ENCODE results near the gene SMIM10L1. TPM values are rescaled to one million over a fixed set of nuclear protein-coding genes. Genes with fewer than 3 reads are reported as not detected.
A peak's percentile ranks its signal among the peaks of the same experiment; 100 is the strongest.

The SMIM10L1 gene
- polyA plus RNA-seq, 3 donors, result 14.9 to 18.5 (median 17.9) TPM

GRCh38 chr12:11170810-11171144, 217 bp upstream of the SMIM10L1 start:
- no peak for DNase-seq (ENCODE audit: extremely low read depth in 1 of 11, low read depth in 9 of 11, low spot score in 4 of 11)

DNA sequence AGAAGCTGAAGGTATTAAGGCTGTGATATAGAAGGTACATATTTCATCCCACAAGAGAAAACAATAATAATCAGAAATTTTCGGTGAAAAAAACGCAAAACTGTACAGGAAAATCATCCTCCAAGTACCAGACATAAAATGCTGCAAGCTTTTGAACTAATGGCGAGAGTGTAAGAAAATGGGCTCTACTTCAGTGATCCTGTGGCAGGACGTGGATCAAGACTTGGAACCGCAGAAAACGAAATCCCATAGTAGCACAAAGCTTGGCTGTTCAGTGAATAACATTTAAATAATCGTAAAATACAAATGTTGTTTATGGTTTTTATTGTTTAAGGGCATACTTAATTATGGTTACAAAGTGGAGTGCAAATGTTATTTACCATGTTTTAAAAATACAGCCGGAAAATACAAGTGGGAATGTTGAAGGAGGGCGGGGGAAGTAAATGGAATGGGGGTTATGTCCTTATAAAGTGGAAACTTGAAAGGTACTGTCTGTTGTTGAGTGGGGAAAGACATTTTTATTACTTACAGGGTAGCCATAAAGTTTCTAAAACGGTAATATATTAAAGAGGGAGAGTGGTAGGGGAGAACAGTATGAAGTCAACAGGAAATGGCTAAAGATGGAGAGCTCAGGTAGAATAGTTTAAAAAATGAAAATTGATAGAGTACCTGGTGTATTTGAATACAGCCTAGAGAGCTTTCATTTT, 1.1 kb downstream of the SMIM10L1 start:
- peak; percentile 15 to 56 (median 26) for DNase-seq (ENCODE audit: extremely low read depth in 1 of 11, low read depth in 9 of 11, low spot score in 4 of 11)

DNA sequence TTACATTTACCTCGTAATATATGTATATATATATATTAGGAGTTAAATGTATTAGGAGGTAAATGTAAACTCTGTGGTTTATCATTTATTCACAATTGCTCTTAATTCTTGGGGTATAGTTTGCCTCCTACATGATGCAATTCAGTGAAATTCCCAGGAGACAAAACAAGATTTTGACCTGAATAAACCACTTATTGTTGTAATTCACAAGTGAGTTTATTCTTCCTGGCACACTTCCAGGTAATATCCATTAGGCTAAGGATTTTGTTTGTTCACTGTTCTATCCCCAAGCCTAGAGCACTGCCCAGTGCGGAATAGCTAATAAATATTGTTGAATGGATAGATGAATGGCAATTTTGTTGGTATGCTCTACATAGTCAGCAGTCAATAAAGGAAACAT, 3.0 kb downstream of the SMIM10L1 start:
- DNase-seq (ENCODE audit: extremely low read depth in 1 of 11, low read depth in 9 of 11, low spot score in 4 of 11), result no peak

- DNase-seq (ENCODE audit: extremely low read depth in 1 of 11, low read depth in 9 of 11, low spot score in 4 of 11), result no peak
These were observed 7.3 kb downstream of the SMIM10L1 start for GRCh38 chr12:11178250-11178649.

DNA sequence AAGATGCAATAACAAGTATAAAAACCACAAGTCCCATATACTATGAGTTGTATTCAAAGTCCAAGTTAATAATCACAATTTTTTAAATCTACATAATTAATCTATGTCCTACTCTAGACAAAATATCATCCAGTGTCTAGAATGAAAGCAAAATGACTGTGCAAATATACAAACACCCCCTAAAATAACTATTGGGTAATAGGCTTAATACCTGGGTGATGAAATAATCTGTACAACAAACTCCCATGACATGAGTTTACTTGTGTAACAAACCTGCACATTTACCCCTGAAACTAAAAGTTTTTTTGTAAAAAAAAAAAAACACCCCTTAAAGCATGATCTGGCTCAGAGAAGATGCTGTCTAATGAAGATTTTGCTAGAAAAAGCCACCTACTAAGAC, 11.5 kb downstream of the SMIM10L1 start:
- no peak for DNase-seq (ENCODE audit: extremely low read depth in 1 of 11, low read depth in 9 of 11, low spot score in 4 of 11)

DNA sequence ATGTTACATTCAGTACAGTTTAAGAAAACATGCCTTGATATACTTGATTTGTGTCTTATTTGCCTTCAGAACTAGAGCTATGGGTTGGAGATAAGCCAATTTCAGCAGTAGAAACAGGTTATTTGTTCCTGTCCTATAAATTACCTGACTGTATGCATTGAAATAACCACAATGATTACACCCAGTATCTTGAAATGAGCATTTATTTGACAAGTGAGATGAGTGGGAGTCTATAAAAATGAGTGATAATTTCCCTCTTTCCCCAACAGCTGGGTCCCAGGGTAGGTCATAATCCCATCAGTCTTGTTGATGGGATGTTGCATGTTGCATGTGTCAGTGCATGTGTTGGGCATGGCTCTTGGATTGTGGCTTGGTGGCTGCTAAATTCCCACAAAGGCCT, 12.0 kb downstream of the SMIM10L1 start:
- DNase-seq (ENCODE audit: extremely low read depth in 1 of 11, low read depth in 9 of 11, low spot score in 4 of 11), result no peak

DNA sequence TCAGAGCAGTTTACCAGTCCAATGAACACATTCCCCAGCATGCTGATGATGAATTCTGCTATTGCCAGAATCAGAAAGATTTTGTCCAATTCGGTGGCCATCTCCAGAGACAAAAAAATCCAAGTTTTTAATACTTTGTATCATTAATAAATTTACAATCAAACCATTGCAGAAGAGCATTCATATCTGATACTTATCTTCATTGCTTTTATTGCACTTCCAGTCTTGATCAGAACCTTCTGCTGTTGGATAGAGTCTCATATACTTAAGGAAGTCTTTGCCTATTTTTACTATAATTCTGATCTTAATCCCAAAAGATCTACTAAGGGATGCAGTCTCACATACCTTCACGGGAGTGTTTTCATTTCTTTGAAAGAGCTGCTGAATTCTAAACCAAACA, 15.8 kb downstream of the SMIM10L1 start, which contains the start of gene TAS2R42:
Gene TAS2R42, minus strand, starts transcription at position 101 of the 400 bp plus-strand sequence. Its CDS starts 0 bp downstream, at position 101.
- no peak for DNase-seq (ENCODE audit: extremely low read depth in 1 of 11, low read depth in 9 of 11, low spot score in 4 of 11)

DNA sequence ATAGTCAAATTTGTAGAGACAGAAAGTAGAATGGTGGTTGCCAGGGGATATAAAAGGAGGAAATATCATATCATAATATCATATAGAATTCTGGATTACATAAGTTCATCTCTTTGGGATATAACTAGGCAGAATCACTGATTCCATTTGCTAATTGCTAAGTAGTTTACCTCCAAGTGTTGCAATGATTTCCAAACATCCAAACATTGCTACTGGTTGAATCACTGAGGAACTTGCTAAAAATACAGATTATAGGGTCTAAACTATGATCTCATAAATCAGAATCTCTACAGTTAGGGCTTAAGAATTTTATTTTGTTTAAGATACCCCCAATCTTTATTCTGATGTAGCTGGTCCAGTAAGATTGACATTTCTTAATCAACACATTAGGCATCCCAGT, 31.8 kb downstream of the SMIM10L1 start:
- DNase-seq (ENCODE audit: extremely low read depth in 1 of 11, low read depth in 9 of 11, low spot score in 4 of 11), result no peak

DNA sequence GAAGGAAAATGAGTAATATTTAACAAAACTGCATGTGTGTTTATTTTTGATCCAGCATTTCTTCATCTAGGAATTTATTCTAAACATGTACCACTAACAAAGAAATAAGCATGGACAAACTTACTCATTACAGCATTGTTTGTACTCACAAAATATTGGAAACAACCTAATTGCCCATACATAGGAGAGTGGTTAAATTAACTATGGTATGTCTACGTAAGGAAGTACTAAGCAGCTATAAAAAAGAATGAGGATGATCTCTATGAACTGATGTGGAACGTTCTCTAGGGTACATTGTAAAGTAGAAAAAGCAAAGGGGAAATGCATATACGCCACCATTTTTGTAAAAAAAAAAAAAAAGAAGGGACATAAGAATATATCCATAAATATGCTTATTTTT, 33.2 kb downstream of the SMIM10L1 start:
- no peak for DNase-seq (ENCODE audit: extremely low read depth in 1 of 11, low read depth in 9 of 11, low spot score in 4 of 11)

DNA sequence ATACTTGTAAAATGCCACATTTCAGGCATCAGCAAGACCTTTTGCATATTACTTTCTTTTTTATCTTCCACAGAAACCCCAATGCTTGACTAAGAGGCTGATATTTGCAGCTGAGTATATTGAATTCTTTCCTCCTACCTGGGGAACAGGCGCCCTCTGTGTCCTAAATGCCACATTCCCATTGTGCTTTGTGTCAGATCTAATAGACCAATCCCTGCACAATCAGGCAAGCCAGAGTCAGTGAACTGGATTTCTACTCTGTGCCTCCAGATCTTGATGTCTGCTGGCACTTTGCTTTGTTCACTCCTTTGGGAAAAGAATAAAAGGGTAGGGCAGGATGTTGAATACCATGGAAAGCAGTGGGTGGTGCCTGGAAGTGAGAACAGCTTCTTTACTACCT, 38.1 kb downstream of the SMIM10L1 start:
- no peak for DNase-seq (ENCODE audit: extremely low read depth in 1 of 11, low read depth in 9 of 11, low spot score in 4 of 11)

Other genes with a start within 250 kb of the SMIM10L1 start
- under 1 TPM in 2 of 3 donors, not detected in 1; 0.56 TPM for gene PRH2, start 242.0 kb upstream of the SMIM10L1 start, polyA plus RNA-seq (ENCODE audit: insufficient read length in 3 of 3)
- 1 to 10 TPM; 3.0 to 6.0 (median 3.1) TPM for gene TAS2R14, start 231.9 kb upstream of the SMIM10L1 start, polyA plus RNA-seq (ENCODE audit: insufficient read length in 3 of 3)
- under 1 TPM in 1 of 3 donors, not detected in 2; 0.20 TPM for gene TAS2R50, start 184.3 kb upstream of the SMIM10L1 start, polyA plus RNA-seq (ENCODE audit: insufficient read length in 3 of 3)
- 1 to 10 TPM; 1.1 to 4.0 (median 1.9) TPM for gene TAS2R20, start 172.9 kb upstream of the SMIM10L1 start, polyA plus RNA-seq (ENCODE audit: insufficient read length in 3 of 3)
- gene TAS2R19, start 148.6 kb upstream of the SMIM10L1 start, polyA plus RNA-seq (ENCODE audit: insufficient read length in 3 of 3), result 1 to 10 TPM; 1.1 to 2.5 (median 1.8) TPM
- 1 to 10 TPM; 1.1 to 2.9 (median 1.4) TPM for gene TAS2R31, start 139.8 kb upstream of the SMIM10L1 start, polyA plus RNA-seq (ENCODE audit: insufficient read length in 3 of 3)
- not detected for gene TAS2R46, start 108.9 kb upstream of the SMIM10L1 start, polyA plus RNA-seq (ENCODE audit: insufficient read length in 3 of 3)
- gene TAS2R43, start 78.9 kb upstream of the SMIM10L1 start, polyA plus RNA-seq (ENCODE audit: insufficient read length in 3 of 3), result under 1 TPM; 0.19 to 0.54 (median 0.20) TPM
- gene TAS2R30, start 36.5 kb upstream of the SMIM10L1 start, polyA plus RNA-seq (ENCODE audit: insufficient read length in 3 of 3), result under 1 TPM; 0.12 to 0.23 (median 0.22) TPM
- gene TAS2R42, start 15.7 kb downstream of the SMIM10L1 start, polyA plus RNA-seq (ENCODE audit: insufficient read length in 3 of 3), result under 1 TPM in 1 of 3 donors, not detected in 2; 0.10 TPM
- not detected for gene PRB3, start 98.5 kb downstream of the SMIM10L1 start, polyA plus RNA-seq (ENCODE audit: insufficient read length in 3 of 3)
- gene PRB4, start 139.2 kb downstream of the SMIM10L1 start, polyA plus RNA-seq (ENCODE audit: insufficient read length in 3 of 3), result not detected
- under 1 TPM in 1 of 3 donors, not detected in 2; 0.30 TPM for gene PRB2, start 224.4 kb downstream of the SMIM10L1 start, polyA plus RNA-seq (ENCODE audit: insufficient read length in 3 of 3)

Measured in renal cortex interstitium (tissue), 11 donors.